Measurements from ENCODE around the gene TMEFF1.

Gene TMEFF1

DNA sequence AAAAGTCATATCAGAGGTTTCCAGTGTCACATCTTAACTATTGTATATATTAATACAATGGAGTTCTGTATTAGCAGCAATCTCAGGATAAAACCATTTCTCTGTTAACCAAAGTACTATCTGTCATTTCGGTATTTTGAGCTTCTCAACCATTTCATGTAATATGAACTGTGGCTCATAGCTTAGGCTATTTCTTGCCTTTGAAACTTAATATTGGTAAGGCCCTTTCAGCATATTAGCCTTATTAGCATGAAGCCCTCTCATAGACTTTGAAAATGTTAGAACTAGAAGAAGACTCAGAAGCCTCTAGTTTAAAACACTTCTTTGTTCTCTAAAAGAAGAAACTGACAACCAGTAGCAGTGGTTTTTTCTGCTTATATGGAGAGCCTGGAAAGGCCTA, 105.7 kb downstream of the TMEFF1 start:
- no peak for DNase-seq

DNA sequence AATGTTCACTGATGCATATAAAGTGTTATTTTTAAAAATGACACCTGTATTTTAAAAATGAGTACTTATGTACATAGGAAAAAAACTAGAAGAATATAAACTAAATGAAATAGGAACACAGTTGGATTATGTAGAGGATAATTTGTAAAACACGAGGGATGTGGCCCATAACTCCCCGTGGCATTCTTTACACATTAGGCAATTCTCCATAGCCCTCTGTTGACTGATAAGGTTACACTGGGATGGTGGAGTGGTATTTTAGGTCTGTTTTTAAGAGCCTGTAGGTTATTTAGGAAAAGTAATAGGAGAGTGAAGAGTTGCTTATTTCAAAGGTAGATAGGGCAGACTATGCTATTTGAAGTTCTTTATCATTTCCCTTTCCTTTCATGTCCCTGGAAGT, 106.7 kb downstream of the TMEFF1 start:
- DNase-seq = no peak

DNA sequence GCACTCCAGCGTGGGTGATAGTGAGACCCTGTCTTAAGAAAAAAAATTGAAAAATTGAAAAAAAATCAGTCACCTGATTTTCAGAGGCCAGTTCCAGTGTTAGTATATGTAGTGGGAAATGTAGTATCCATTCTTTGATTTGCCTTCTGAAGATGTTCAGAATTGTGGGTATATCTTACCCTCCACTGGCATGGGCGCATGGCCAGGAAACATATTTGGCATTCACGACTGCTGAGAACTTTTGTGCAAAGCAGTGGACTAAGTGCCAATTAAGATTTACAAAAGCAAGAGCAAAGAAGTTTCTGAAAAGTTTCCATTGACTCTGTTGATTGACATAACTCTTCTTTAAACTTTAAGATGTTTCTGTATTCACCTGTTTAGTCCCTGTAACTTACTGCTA, 107.3 kb downstream of the TMEFF1 start:
- DNase-seq = no peak

DNA sequence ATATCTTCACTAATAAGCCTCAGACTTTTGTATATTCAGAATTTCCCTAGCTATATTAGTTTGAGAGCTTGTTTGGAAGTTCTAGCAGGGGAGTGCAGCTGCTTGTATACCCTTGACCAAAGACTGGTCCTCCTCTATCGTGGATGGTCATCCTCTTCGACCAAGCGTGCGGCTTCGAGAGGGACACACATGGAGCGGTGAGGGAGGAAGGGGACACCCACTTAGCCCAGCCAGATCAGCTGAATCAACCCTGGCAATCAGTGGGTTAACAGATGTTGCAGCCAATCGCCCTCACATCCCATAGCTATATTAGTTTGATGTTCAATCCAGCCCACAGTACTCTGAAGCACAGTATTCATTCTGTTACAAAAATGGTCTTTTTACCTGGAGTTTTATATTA, 108.1 kb downstream of the TMEFF1 start:
- no peak for DNase-seq

DNA sequence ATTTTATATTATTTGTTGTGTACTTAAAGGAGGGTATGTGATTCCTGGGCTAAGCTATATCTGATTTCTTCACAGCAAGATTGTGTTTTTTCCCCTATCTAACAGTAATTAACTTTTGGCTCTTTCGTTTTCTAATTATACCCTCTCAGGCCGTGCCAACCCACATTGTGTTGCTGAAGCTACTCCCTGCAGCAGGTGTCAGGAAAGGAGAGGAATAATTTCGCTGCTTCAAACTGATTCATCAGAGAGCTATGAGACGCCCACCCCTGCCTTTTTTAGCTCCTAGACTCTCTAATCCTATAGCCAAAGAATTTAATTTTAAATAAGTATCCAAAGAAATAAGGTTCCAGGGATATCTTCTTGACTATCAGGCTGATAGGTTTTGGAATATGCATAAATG, 108.7 kb downstream of the TMEFF1 start:
- DNase-seq = no peak

DNA sequence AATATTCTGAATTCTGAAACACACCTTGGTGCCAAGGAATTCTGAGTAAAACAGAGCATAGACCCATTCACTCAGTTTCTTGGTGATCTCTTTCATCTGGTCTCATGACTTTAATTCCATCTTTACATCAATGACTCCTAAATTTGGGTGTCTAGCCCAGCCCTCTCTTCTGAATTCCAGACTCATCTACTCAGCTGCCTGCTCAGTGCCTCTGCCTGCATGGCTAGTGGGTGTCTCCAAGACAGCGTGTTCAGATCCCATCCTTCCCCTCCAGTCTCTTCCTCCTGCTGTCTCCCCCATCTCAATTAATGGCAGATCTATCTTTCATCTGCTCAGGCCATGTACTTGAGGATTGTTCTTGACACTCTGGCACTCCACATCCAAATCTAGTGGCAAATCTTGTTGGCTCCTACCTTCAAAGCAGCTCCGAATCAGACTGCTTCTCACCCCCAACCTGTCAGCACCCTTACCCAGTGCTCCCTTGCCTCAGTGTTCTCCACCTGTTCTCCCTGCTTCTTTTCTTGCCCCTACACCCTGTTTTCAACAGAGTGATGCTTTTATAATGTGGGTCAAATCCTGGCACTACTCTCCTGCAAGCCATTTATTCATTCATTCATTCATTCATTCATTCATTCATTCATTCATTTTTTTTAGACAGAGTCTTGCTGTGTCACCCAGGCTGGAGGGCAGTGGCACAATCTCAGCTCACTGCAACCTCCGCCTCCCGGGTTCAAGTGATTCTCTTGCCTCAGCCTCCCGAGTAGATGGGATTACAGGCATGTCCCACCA, 110.3 kb downstream of the TMEFF1 start:
- DNase-seq = no peak

DNA sequence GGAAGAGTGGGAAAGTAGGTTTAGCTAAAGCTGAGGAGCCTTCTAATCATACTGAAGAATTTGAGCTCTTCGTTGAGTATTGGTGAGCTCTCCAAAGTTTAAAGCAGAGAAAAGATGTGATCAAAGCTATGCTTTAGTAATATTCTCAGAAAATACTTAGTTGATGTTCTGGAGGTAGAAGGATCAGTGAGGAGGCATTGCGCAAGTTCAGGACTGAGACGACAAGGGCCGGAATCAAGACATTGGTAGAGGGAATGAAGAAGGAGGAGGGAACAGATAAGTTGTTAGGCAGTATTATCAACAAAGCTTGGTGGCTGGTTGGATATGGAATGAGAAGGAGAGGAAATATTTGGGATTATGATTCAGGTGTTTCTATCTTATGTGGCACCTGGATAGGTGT, 112.0 kb downstream of the TMEFF1 start:
- no peak for DNase-seq

DNA sequence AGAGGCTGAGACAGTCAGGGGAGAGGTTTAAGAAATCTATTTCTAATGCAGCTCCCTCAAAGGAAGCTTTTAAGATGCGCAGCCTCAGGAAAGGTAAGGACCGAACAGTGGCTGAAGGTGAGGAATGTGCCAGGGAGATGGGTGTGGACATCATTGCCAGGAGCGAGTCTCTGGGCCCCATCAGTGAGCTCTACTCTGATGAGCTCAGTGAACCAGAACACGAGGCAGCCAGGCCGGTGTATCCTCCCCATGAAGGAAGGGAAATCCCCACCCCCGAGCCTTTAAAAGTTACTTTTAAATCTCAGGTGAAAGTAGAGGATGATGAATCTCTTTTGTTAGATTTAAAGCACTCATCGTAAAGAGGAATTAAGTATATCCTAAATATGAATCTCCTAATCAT, 113.1 kb downstream of the TMEFF1 start:
- DNase-seq = no peak

DNA sequence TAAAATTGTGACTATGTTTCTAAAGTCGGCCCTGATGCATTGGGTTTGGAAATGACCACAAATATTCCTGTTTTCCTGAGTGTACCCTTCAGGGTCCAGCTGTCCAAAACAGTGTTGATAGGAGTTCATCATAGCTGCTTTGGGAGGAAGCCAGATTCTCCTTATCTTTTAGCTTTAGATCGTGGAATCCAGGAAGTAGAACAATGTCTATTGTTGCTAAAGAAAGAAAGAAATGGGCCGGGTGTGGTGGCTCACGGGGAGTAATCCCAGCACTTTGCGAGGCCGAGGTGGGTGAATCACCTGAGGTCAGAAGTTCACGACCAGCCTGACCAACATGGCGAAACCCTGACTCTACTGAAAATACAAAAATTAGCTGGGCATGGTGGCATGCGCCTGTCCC, 114.4 kb downstream of the TMEFF1 start:
- no peak for DNase-seq

DNA sequence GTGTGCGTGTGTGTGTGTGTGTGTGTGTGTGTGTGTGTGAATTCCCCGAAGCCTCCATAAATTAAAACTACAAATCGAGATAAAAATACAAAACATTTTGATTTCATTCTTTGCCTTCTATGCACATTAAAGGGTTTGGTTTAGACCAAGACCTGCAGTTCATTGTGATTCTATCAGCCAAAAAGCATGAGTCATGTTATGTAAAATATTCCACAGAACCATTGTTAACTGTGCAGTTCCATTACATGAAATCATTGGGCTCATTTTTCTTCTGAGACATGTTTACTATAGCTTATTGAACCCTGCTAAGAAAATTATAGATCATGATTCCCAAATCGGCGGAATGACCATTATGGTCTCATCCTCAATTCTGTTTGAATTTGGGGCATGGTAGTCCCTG, 116.6 kb downstream of the TMEFF1 start:
- DNase-seq = no peak

DNA sequence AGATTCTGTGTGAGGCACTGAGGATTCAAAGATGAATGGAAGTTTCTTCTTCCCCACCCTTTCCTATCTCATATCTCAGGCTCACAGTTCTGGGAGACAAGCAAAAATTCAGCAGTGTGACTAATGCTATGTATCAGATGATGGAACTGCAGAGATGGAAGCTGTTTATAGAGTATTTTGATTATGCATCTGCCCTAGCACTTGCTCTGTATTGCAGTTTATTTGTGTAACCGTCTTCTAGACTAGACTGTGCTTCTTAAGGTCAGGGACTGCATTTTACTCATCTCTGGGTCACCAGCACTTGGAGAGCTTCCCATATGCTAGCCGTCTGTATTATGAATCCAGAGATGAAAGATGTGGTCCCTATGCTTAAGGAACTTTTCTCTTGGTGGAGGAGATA, 117.5 kb downstream of the TMEFF1 start:
- DNase-seq = no peak

DNA sequence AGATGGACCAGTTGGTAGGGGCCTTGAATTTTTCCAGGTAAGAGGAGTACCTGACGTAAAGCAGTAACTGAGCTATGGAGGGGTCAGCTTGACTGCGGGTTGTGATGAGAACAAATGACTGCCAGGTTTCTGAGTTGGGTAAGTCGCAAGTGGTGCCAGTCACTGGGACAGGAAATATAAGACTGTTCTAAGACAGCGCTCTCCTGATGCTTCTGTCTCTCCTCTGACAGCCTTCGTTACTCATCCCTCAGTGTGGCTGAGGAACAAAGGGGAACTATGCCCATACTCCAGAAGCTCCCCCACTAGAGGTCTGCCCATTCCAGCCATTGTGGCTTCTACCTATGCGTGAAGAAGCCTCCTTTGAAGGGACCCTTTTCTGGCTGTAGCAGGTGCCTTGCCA, 118.2 kb downstream of the TMEFF1 start:
- no peak for DNase-seq

DNA sequence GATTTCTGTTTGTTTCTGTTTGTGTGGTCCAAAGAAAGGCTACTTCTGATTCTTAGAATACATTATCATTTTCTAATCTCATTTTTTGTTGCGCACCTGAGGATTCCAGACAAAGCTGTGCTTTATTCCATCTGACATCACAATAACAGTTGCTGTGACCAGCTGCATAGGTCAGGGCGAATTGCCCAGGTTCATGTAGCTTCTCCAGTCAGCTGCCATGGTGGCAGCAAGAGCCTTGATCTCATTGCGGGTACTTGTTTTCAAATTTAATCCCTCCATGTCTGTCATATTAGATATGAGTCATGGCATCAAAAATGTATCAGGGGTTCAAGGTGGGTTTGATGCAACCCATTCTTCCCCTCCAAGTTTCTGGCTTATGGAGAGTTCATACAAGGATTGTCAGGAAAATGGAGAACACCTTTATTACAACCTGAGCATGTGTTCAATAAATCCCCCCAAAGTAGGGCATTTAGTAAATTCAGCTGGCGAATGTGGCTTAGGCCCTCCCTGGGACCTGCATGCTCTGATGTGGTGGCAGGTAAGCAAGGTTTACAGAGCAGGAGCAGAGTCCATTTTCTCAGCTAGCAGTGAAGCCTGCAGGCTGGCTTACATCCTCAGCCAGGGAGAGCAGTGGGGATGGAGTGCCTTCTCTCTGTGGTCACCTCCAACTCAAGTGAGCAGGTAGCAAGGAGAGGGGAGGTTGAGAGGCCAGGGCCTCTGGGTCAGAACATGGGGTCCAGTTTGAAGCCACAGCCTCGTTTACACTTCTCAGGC, 118.9 kb downstream of the TMEFF1 start:
- DNase-seq = no peak

DNA sequence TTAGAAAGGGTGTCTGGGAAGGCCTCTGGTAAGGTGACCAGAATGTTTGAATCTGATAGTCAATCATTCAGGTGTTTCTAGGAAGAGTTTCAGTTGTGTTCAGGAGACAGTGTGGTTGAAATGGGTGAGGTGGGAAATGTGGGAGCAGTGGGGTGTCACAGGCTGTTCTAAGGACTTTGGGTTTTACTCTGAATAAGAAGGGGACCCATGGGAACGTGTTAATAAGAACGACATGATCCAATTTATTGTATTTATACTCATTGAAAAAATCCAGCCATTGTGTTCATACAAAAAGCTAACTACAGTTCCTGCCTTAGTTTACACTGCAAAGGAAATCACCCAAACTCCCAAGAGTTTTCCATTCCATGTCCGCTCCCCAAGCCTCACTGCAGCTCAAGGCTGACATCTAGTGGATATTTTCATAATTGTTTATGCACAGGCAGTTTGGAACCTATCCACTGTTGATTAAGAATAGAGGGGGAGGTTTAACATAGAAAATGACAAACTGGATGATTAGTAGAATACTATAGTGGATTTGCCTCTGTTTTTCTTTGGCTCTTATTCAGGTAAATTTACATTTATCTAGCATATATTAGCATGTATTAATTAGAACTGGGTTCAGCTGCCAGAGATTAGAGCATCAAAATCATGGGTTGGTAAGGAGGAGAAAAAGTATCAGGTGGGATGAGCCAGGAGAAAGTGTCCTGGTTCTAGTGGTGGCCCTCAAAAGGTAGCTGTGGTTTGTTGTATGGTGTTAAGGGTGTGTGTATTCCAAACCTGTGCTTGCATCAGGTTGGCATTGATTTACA, 122.6 kb downstream of the TMEFF1 start:
- peak in 1 of 2 donors; percentile 24 for DNase-seq

DNA sequence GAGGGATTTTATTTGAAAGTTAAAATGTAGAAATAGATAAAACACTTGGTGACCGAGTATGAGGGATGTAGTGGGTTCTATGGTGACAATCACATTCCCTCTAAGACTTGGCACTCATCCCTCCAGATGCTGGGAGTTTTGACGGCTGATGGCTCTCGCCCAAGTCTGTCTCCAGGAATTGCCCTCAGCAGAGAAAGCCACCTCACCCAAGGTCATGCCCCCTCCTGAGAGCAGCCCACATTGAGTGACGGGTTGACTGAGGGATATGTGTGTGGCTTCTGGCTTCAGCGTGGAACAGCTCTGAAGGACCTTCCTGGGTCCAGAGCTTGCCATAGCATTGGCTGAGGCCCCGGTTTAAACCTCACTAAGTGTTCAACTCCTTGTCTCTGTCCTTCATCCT, 124.3 kb downstream of the TMEFF1 start:
- no peak for DNase-seq

DNA sequence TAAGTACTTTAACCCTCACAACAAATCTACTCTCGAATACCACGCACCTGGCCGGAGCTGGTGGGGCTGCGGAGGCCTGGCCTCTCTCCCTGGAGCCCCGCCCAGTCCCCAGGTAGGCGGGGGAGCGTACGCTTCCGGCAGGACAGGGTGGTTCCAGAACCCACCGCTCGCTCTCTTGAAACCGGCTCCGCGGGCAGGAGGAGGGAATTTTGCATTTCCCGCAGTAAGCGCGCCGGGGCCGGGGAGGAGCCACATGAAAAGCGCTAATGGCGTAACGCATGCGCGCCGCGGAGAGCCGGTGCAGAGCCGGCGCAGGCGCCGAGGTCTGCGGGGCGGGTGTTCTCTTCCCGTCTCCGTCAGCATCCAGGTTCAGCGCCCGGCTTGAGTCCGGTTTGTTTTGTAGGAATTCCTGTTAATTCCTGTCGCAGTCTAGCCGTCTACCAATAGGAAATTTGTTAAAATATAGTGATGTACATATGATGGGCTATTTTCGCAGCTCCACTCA, 125.7 kb downstream of the TMEFF1 start:
- DNase-seq = peak; percentile 75 to 77

DNA sequence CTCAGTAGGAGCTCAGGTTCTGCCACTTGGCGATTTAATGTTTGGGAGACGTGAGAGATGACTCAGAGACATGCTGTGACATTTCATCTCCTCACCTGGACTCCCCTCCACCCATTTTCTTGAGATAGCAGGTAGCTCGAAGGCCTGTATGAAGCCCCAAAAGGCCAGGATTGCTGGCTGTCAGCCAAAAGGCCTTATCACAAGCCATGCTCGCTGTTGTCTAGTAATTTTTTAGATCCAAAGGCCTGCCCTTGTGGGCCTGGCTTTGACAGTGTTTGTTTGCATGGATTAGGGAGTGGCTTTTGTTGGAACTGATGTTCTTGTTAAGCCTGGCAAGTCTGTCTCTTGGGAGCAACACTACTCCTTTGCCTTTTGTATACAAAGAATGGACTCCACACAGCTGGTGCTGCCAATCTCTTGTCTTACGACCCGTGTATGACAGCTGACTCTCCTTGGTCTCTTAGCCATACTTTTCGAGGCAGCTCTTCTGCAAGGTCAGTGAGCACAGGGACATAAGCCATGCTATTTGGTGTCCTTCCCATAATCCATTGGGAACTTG, 127.7 kb downstream of the TMEFF1 start:
- DNase-seq = no peak

DNA sequence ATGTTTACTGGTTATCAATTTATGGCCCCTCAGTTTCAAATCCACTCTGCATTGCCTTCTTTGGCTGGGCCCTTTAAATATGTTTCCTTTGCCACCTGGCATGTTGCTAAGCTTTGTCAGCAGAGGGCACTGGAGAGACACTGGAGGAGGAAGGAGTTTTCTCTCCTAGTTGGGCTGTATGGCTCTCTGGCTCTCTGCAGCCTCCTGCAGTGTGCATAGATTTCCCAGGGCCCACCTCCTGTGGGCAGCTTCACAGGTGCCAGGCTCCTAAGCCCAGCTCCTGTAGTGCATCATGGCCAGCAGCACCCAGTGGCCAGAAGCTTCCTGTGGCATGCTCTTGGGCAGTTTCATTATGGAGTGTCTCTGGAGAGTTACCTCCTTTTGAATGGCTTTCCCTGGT, 128.3 kb downstream of the TMEFF1 start:
- peak in 1 of 2 donors; percentile 20 for DNase-seq

DNA sequence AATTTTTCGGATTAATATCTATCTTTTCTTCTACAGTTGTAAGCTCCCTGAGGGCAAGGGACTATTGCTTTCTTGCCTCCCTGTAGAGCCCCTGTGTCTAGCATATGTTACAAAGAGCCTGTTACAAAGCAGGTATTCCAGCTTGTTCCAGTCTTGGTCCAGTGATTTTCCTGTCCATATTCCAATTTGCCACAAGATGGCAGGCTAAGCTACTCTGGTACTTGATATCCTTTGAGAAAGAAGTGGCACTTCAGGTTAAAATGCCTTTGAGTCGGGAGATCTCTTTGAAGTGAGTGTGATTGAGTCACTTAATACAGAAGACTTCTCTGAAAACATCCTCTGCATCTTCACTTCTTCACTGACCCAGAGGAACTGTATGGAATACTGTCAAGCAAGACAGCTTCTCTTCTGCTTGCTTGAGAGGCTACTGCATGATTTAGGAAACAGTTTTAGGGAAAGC, 129.4 kb downstream of the TMEFF1 start:
- no peak for DNase-seq

DNA sequence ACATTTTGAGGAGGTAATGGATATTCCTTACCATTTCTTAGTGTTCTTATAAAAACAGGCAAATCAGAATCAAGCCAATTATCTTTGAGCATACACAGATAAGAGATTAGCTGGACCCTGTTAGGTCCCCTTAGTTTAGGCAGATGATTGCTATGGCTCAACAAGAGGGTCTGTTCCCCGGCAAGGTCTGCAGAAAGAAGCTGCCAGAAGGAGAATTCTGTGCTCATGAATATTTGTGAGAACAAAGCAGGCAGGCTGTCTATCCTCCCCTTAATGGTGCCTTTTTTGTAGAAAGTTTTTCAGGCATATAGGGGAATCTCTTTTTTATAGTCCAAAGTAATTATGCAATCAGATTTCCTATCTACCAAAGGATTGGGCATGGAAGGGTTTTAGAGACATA, 132.5 kb downstream of the TMEFF1 start:
- DNase-seq = no peak

DNA sequence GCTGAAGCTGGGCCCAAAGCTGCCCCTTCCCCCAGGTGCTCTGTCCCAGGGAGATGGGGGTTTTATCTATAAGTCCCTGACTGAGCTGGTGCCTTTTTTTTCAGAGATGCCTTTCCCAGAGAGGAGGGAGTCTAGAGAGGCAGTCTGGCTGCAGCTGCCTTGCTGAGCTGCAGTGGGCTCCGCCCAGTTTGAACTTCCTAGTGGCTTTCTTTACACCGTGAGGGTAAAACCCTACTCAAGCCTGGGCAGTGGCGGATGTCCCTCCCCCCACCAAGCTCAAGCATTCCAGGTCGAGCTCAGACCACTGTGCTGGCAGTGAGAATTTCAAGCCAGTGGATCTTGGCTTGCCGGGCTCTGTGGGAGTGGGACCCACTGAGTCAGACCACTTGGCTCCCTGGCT, 146.2 kb downstream of the TMEFF1 start:
- DNase-seq = no peak

DNA sequence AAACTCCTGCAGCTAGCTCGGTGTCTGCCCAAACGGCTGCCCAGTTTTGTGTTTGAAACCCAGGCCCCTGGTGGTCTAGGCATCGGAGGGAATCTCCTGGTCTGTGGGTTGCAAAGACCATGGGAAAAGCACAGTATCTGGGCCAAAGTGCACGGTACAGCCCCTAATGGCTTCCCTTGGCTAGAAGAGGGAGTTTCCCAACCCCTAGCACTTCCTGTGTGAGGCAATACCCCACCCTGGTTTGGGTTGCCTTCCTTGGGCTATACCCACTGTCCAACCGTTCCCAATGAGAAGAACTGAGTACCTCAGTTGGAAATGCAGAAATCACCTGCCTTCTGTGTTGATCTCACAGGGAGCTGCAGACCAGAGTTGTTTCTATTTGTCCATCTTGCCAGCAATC, 146.7 kb downstream of the TMEFF1 start:
- no peak for DNase-seq

DNA sequence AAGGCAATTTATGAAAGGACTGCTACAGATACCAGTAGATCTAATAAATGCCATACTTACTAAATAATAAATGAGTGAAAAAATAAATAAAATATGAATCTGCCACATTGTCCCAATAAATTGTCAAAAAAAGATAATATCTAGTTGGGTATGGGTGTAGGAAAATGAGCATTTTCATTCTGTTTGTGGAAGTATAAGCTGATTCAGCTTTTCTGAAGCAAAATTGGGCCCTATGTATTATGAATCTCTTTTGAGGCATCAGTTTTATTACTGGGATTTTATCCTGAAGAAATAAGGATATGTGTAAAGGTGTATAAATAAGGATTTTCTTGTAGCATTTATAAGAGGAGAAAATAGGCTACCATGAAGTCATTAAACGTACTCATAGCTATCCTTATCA, 151.0 kb downstream of the TMEFF1 start:
- DNase-seq = no peak

All from activated CD4-positive, alpha-beta T cell treated with anti-CD3 and anti-CD28 coated beads for 4 hours (primary cell).